NCI-H748 (cell line): ENCODE data around the gene TSEN2.
"Not testable (repeated sequence)": the region's sequence is repeated elsewhere in the genome, so short reads cannot be mapped to it uniquely, and the experiment has no call there.

Experiments
- DNase-seq: peaks from one replicate; lab custom pipeline; 2025; ENCODE audit not compliant: unreplicated experiment; lab: John Stamatoyannopoulos, UW

TSEN2 gene

GRCh38 chr3:12501360-12502020 is 17.2 kb downstream of the TSEN2 start:
- no peak for DNase-seq

- DNase-seq = no peak
These were observed 19.1 kb downstream of the TSEN2 start for GRCh38 chr3:12503126-12503957.

- DNase-seq = no peak
These were observed 22.0 kb downstream of the TSEN2 start for GRCh38 chr3:12506201-12506709.

- DNase-seq = no peak
These were observed 23.5 kb downstream of the TSEN2 start for GRCh38 chr3:12507591-12508281.

- no peak for DNase-seq
These were observed 24.0 kb downstream of the TSEN2 start for GRCh38 chr3:12508291-12508700.

GRCh38 chr3:12509466-12509865 is 25.2 kb downstream of the TSEN2 start:
- no peak for DNase-seq

GRCh38 chr3:12512534-12513118 is 28.3 kb downstream of the TSEN2 start:
- no peak for DNase-seq

GRCh38 chr3:12513694-12514446 is 29.6 kb downstream of the TSEN2 start:
- DNase-seq = no peak

GRCh38 chr3:12515631-12516030 is 31.4 kb downstream of the TSEN2 start:
- DNase-seq = no peak

- no peak for DNase-seq
These were observed 32.6 kb downstream of the TSEN2 start for GRCh38 chr3:12516873-12517272.

- DNase-seq = no peak
These were observed 34.2 kb downstream of the TSEN2 start for GRCh38 chr3:12518261-12519028.

GRCh38 chr3:12521010-12521409 is 36.7 kb downstream of the TSEN2 start:
- DNase-seq = no peak

- no peak for DNase-seq
These were observed 38.4 kb downstream of the TSEN2 start for GRCh38 chr3:12522721-12523120.

- no peak for DNase-seq
These were observed 43.5 kb downstream of the TSEN2 start for GRCh38 chr3:12527757-12528143.

- DNase-seq = no peak
These were observed 47.9 kb downstream of the TSEN2 start for GRCh38 chr3:12532182-12532581.

- no peak for DNase-seq
These were observed 52.1 kb downstream of the TSEN2 start for GRCh38 chr3:12536423-12536822.

- peak; percentile 38 for DNase-seq
These were observed 57.3 kb downstream of the TSEN2 start for GRCh38 chr3:12541625-12542024.

- not testable (repeated sequence) for DNase-seq
These were observed 59.2 kb downstream of the TSEN2 start for GRCh38 chr3:12543497-12543896.

GRCh38 chr3:12544652-12545472 is 60.6 kb downstream of the TSEN2 start:
- DNase-seq = no peak
